Neural progenitor cell (in vitro differentiated cells): ENCODE results near the gene FAM90A26. TPM values are rescaled to one million over a fixed set of nuclear protein-coding genes. Genes with fewer than 3 reads are reported as not detected.
"Not testable (repeated sequence)": the region's sequence is repeated elsewhere in the genome, so short reads cannot be mapped to it uniquely, and the experiment has no call there.

Source experiments
- DNase-seq: peaks from one replicate; pipeline ENCODE4 v3.0.0-alpha.2; 2016; ENCODE audit warnings: low spot score
- H2AFZ ChIP-seq: fragments of 200-600 bp; sonication (generic); replicated peaks from 2 replicates; pipeline ENCODE4 v1.6.1; 2016; ENCODE audit warnings: antibody characterized with exemption
- H3F3A ChIP-seq: fragments of 200-600 bp; sonication (generic); 2 replicates; pipeline ENCODE4 v1.6.1; 2016; ENCODE audit warnings: antibody characterized with exemption, low read depth
- H3K27ac ChIP-seq: fragments of 200-600 bp; sonication (generic); 2 replicates; pipeline ENCODE4 v1.5.1; 2016; ENCODE audit warnings: mild to moderate bottlenecking
- H3K27me3 ChIP-seq: fragments of 200-600 bp; sonication (generic); 2 replicates; pipeline ENCODE4 v1.6.1; 2016; ENCODE audit warnings: mild to moderate bottlenecking, moderate library complexity
- H3K36me3 ChIP-seq: fragments of 200-600 bp; sonication (generic); 2 replicates; pipeline ENCODE4 v1.5.1; 2016
- H3K4me1 ChIP-seq: fragments of 200-600 bp; sonication (generic); 2 replicates; pipeline ENCODE4 v1.6.1; 2016; ENCODE audit warnings: mixed run types
- H3K4me2 ChIP-seq: fragments of 200-600 bp; sonication (generic); 2 replicates; pipeline ENCODE4 v1.6.1; 2016
- H3K4me3 ChIP-seq: fragments of 200-600 bp; sonication (generic); 2 replicates; pipeline ENCODE4 v1.5.1; 2016
- H3K79me2 ChIP-seq: fragments of 200-600 bp; sonication (generic); 2 replicates; pipeline ENCODE4 v1.6.1; 2016; ENCODE audit warnings: low read depth
- H3K9ac ChIP-seq: fragments of 200-600 bp; sonication (generic); 2 replicates; pipeline ENCODE4 v1.6.1; 2016
- H3K9me3 ChIP-seq: fragments of 200-600 bp; sonication (generic); 2 replicates; pipeline ENCODE4 v1.5.1; 2016; ENCODE audit warnings: low read depth
- H4K20me1 ChIP-seq: fragments of 200-600 bp; sonication (generic); 2 replicates; pipeline ENCODE4 v1.6.1; 2016; ENCODE audit warnings: low read depth
- H3K27ac Mint-ChIP-seq: 3 replicates; pipeline ENCODE4 v1.8.0; 2021; ENCODE audit warnings: mixed read lengths
- H3K27me3 Mint-ChIP-seq: 2 replicates; pipeline ENCODE4 v1.8.0; 2022; ENCODE audit warnings: low read depth, mild to moderate bottlenecking, inconsistent platforms, moderate library complexity, mixed read lengths; ENCODE audit not compliant: insufficient read depth
- H3K36me3 Mint-ChIP-seq: 3 replicates; pipeline ENCODE4 v1.8.0; 2021; ENCODE audit warnings: mixed read lengths
- H3K4me1 Mint-ChIP-seq: 3 replicates; pipeline ENCODE4 v1.8.0; 2021; ENCODE audit warnings: mixed read lengths
- H3K4me3 Mint-ChIP-seq: 3 replicates; pipeline ENCODE4 v1.8.0; 2021; ENCODE audit warnings: mild to moderate bottlenecking, moderate library complexity, mixed read lengths
- H3K9me3 Mint-ChIP-seq: 3 replicates; pipeline ENCODE4 v1.8.0; 2020; ENCODE audit warnings: mixed read lengths
- CTCF ChIP-seq: fragments of 200-600 bp; sonication (generic); IDR thresholded peaks from 2 replicates; pipeline ENCODE4 v1.5.1; 2017; ENCODE audit warnings: antibody characterized with exemption, mild to moderate bottlenecking
- total RNA-seq: library from RNA; depleted of rRNA; stranded (reverse); fragments of >200 nt; gene quantifications from 2 replicates; pipeline ENCODE4 v1.2.3, GENCODE V29; 2015; ENCODE audit warnings: low replicate concordance

The FAM90A26 gene
- not detected in 2 replicates for total RNA-seq

- not testable (repeated sequence) for DNase-seq, H3K36me3 ChIP-seq, H4K20me1 ChIP-seq, H3K27me3 ChIP-seq, H3K27ac Mint-ChIP-seq, H3K9ac ChIP-seq, H3K79me2 ChIP-seq, H3K36me3 Mint-ChIP-seq, H3K27me3 Mint-ChIP-seq, H3K9me3 ChIP-seq, H3K4me1 ChIP-seq, H3F3A ChIP-seq, H3K4me3 Mint-ChIP-seq, H2AFZ ChIP-seq, H3K4me3 ChIP-seq, H3K4me2 ChIP-seq, H3K4me1 Mint-ChIP-seq, H3K9me3 Mint-ChIP-seq, H3K27ac ChIP-seq
Measured at GRCh38 chr4:9169791-9170459, at the start of gene FAM90A26. Gene FAM90A26, plus strand, starts transcription at chr4:9170409. Its CDS starts 2,764 bp downstream, at chr4:9173173.

GRCh38 chr4:9122711-9123110 lies 47.5 kb upstream of the FAM90A26 start:
- not testable (repeated sequence) for H4K20me1 ChIP-seq, H3K27ac ChIP-seq, H2AFZ ChIP-seq, H3K36me3 ChIP-seq, H3K27ac Mint-ChIP-seq, H3K4me1 Mint-ChIP-seq, H3K79me2 ChIP-seq, H3K4me1 ChIP-seq, H3K27me3 Mint-ChIP-seq, H3K4me2 ChIP-seq, H3F3A ChIP-seq, H3K4me3 ChIP-seq, H3K27me3 ChIP-seq, H3K9me3 ChIP-seq, H3K36me3 Mint-ChIP-seq, H3K9me3 Mint-ChIP-seq, DNase-seq, H3K4me3 Mint-ChIP-seq, H3K9ac ChIP-seq

GRCh38 chr4:9123572-9124007 lies 46.6 kb upstream of the FAM90A26 start:
- not testable (repeated sequence) for H3K4me3 Mint-ChIP-seq, H3K4me1 Mint-ChIP-seq, H3K36me3 Mint-ChIP-seq, H3F3A ChIP-seq, H2AFZ ChIP-seq, H3K79me2 ChIP-seq, H3K27me3 Mint-ChIP-seq, H3K9ac ChIP-seq, H4K20me1 ChIP-seq, H3K27me3 ChIP-seq, H3K27ac ChIP-seq, H3K4me2 ChIP-seq, H3K9me3 Mint-ChIP-seq, H3K4me3 ChIP-seq, H3K4me1 ChIP-seq, H3K27ac Mint-ChIP-seq, H3K36me3 ChIP-seq, H3K9me3 ChIP-seq
- TF ChIP-seq CTCF: peak; percentile 68
- peak; percentile 68 for DNase-seq

GRCh38 chr4:9125601-9126161 lies 44.5 kb upstream of the FAM90A26 start:
- not testable (repeated sequence) for H3K36me3 ChIP-seq, H3K4me3 ChIP-seq, H3K4me1 ChIP-seq, DNase-seq, H3K9me3 ChIP-seq, H3K27me3 ChIP-seq, H3K9me3 Mint-ChIP-seq, H3F3A ChIP-seq, H3K27ac ChIP-seq, H3K4me3 Mint-ChIP-seq, H3K4me1 Mint-ChIP-seq, H4K20me1 ChIP-seq, H2AFZ ChIP-seq, H3K9ac ChIP-seq, H3K79me2 ChIP-seq, H3K36me3 Mint-ChIP-seq, H3K27ac Mint-ChIP-seq, H3K27me3 Mint-ChIP-seq, H3K4me2 ChIP-seq
- peak; percentile 4 for TF ChIP-seq CTCF

GRCh38 chr4:9131420-9131819 lies 38.8 kb upstream of the FAM90A26 start:
- H3K4me1 ChIP-seq, H3K4me2 ChIP-seq, H3K27ac Mint-ChIP-seq, H3K36me3 Mint-ChIP-seq, H3K4me3 ChIP-seq, H3K27ac ChIP-seq, H3K9me3 ChIP-seq, H4K20me1 ChIP-seq, H3K79me2 ChIP-seq, H3K4me3 Mint-ChIP-seq, H3K9ac ChIP-seq, H3K27me3 Mint-ChIP-seq, H3F3A ChIP-seq, H3K9me3 Mint-ChIP-seq, DNase-seq, H2AFZ ChIP-seq, H3K27me3 ChIP-seq, H3K36me3 ChIP-seq: not testable (repeated sequence)
- H3K4me1 Mint-ChIP-seq: peaks cover 15% of the 10 kb centered on the region

GRCh38 chr4:9132849-9133248 lies 37.4 kb upstream of the FAM90A26 start:
- not testable (repeated sequence) for H4K20me1 ChIP-seq, H3F3A ChIP-seq, H2AFZ ChIP-seq, H3K9ac ChIP-seq, H3K4me1 ChIP-seq, H3K36me3 ChIP-seq, H3K9me3 Mint-ChIP-seq, H3K27me3 Mint-ChIP-seq, DNase-seq, H3K27me3 ChIP-seq, H3K36me3 Mint-ChIP-seq, H3K79me2 ChIP-seq, H3K27ac Mint-ChIP-seq, H3K4me2 ChIP-seq, H3K4me3 ChIP-seq, H3K9me3 ChIP-seq, H3K4me3 Mint-ChIP-seq, H3K27ac ChIP-seq
- H3K4me1 Mint-ChIP-seq: peaks cover 15% of the 10 kb centered on the region

GRCh38 chr4:9134011-9134410 lies 36.2 kb upstream of the FAM90A26 start:
- H3K79me2 ChIP-seq, H4K20me1 ChIP-seq, H3K9me3 Mint-ChIP-seq, H3K4me2 ChIP-seq, H3K9me3 ChIP-seq, H3K27me3 ChIP-seq, DNase-seq, H3K27me3 Mint-ChIP-seq, H3K4me1 ChIP-seq, H3F3A ChIP-seq, H3K4me3 Mint-ChIP-seq, H3K36me3 Mint-ChIP-seq, H3K4me3 ChIP-seq, H3K9ac ChIP-seq, H3K36me3 ChIP-seq, H3K27ac Mint-ChIP-seq, H2AFZ ChIP-seq, H3K27ac ChIP-seq: not testable (repeated sequence)
- H3K4me1 Mint-ChIP-seq: peaks cover 15% of the 10 kb centered on the region
